Uterus (tissue), 4 donors: ENCODE measurements around the gene CPEB3. TPM values are rescaled to one million over a fixed set of nuclear protein-coding genes. Genes with fewer than 3 reads are reported as not detected.
"Not testable (repeated sequence)": the region's sequence is repeated elsewhere in the genome, so short reads cannot be mapped to it uniquely, and the experiment has no call there.

Experiments
- DNase-seq, 2 donors: peaks; one replicate each; pipeline ENCODE4 v3.0.0-alpha.2; 2019 to 2020
- H3K27ac ChIP-seq, 2 donors: fragments of 200-600 bp; sonication (generic); 1 replicate in 1 of 2; 2 replicates in 1 of 2; pipeline ENCODE4 v1.5.1; 2016 to 2018
- H3K27me3 ChIP-seq, 2 donors: fragments of 200-600 bp; sonication (generic); one replicate each; pipeline ENCODE4 v1.5.1; 2018 to 2019; ENCODE audit warnings: control low read depth in 1 of 2
- H3K36me3 ChIP-seq, 2 donors: fragments of 200-600 bp; sonication (generic); one replicate each; pipeline ENCODE4 v1.5.1; 2019; ENCODE audit warnings: control low read depth in 1 of 2
- H3K4me1 ChIP-seq, 2 donors: fragments of 200-600 bp; sonication (generic); one replicate each; pipeline ENCODE4 v1.5.1; 2018 to 2019; ENCODE audit warnings: control low read depth in 1 of 2
- H3K4me3 ChIP-seq, 2 donors: fragments of 200-600 bp; sonication (generic); 1 replicate in 1 of 2; 2 replicates in 1 of 2; pipeline ENCODE4 v1.5.1; 2018 to 2019; ENCODE audit warnings: mild to moderate bottlenecking in 1 of 2
- H3K9me3 ChIP-seq, 2 donors: fragments of 200-600 bp; sonication (generic); one replicate each; pipeline ENCODE4 v1.5.1; 2019; ENCODE audit warnings: control low read depth in 1 of 2
- POLR2A ChIP-seq, 2 donors: fragments of 450-650 bp; IDR thresholded peaks; one replicate each; pipeline ENCODE4 v1.6.1; 2016; ENCODE audit warnings: antibody characterized with exemption in 2 of 2, mild to moderate bottlenecking in 1 of 2, moderate library complexity in 1 of 2
- intact Hi-C: fragments of 100-400 bp; cut with DNase I; formaldehyde crosslinking; loops from one replicate; pipeline ENCODE4 v1.15.1; 2023; ENCODE audit warnings: low total_unique reads
- total RNA-seq, 4 donors: library from RNA; depleted of rRNA in 3 of 4; stranded (reverse); fragments of >200 nt in 3 of 4; gene quantifications; one replicate each; pipeline versions ENCODE4 v1.1.0 to v1.2.4, GENCODE V29; 2014 to 2023
- TF ChIP-seq, protein P1 (sequence below), 4 experiments: fragments of 200-600 bp in 2 of 4; fragments of 450-650 bp in 2 of 4; sonication (generic) in 2 of 4; IDR thresholded peaks; one replicate each; pipeline ENCODE4 v1.5.1; 2016 to 2019; ENCODE audit warnings: antibody characterized with exemption in 4 of 4, mild to moderate bottlenecking in 2 of 4, moderate library complexity in 1 of 4
- donor health status: DM: yes; HTN: yes; CAD: no.

CPEB3 gene
- total RNA-seq, 4 donors from 2014 or later = 2.6 to 5.4 (median 3.7) TPM

DNA sequence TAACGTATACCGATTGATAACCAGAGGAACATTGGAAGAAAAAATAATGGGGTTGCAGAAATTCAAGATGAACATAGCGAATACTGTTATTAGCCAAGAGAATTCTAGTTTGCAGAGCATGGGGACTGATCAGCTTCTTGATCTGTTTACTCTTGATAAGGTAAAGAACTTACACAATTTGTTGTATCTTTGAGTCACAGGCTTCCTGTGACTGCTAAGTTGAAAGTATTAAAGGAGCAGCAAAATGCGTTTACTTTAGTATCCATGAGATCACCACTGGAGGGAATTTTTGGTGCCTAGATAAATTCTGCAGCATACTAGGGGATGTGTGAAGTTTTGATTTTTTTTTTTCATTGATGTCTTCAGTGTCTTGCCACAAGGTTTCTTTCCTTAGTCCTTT, 263.7 kb downstream of the CPEB3 start:
- H3K36me3 ChIP-seq = peaks cover 0 to 3% of the 10 kb centered on the region in 2 donors
- H3K27me3 ChIP-seq = no peaks in the 10 kb centered on the region
- no peaks in the 10 kb centered on the region for H3K4me1 ChIP-seq
- no peak for TF ChIP-seq POLR2A (IDR thresholded peaks at IDR 0.05)
- TF ChIP-seq, protein P1, sequence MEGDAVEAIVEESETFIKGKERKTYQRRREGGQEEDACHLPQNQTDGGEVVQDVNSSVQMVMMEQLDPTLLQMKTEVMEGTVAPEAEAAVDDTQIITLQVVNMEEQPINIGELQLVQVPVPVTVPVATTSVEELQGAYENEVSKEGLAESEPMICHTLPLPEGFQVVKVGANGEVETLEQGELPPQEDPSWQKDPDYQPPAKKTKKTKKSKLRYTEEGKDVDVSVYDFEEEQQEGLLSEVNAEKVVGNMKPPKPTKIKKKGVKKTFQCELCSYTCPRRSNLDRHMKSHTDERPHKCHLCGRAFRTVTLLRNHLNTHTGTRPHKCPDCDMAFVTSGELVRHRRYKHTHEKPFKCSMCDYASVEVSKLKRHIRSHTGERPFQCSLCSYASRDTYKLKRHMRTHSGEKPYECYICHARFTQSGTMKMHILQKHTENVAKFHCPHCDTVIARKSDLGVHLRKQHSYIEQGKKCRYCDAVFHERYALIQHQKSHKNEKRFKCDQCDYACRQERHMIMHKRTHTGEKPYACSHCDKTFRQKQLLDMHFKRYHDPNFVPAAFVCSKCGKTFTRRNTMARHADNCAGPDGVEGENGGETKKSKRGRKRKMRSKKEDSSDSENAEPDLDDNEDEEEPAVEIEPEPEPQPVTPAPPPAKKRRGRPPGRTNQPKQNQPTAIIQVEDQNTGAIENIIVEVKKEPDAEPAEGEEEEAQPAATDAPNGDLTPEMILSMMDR (IDR thresholded peaks at IDR 0.05) = no peak
- no peaks in the 10 kb centered on the region for H3K9me3 ChIP-seq
- no peak overlapping the region for H3K27ac ChIP-seq
- no peak overlapping the region for H3K4me3 ChIP-seq
- intact Hi-C loops = no loop called here
- DNase-seq = no peak

DNA sequence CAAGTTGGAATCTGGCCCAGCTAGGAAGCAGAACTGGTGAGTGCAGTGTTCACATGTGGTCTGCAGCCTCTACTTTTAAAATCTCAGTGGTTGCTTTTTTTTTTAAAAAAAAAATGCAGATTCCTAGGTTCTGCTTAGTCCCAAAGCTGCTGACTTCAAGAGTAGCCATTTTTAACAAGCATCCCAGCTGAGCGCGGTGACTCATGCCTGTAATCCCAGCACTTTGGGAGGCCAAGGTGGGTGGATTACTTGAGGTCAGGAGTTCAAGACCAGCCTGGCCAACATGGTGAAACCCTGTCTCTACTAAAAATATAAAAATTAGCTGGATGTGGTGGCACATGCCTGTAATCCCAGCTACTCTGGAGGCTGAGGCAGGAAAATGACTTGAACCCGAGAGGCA, 265.5 kb downstream of the CPEB3 start:
- H3K27ac ChIP-seq, H3K27me3 ChIP-seq, DNase-seq, H3K4me3 ChIP-seq, H3K9me3 ChIP-seq, intact Hi-C loops, H3K36me3 ChIP-seq, H3K4me1 ChIP-seq: not testable (repeated sequence)

DNA sequence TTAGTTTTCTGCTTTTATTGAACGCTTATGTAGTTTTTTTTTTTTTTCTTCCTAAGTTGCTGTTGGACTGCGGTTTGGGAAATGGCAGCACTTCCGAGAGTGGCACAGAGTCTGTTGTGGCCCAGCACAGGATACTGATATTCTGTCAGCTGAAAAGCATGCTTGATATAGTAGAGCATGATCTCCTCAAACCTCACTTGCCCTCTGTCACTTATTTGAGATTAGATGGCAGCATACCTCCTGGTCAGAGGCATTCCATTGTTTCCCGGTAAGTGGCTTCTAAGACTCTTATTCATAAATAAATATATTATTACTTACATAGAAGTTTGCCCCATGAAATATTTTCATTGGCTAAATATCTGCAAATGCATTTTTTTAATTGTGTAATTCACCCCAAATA, 266.2 kb downstream of the CPEB3 start:
- Histone ChIP-seq H3K4me1 (no peaks in the 10 kb centered on the region), H3K36me3 (peaks cover 0 to 3% of the 10 kb centered on the region in 2 donors), H3K27ac (no peak overlapping the region), H3K9me3 (no peaks in the 10 kb centered on the region), H3K27me3 (no peaks in the 10 kb centered on the region), H3K4me3 (no peak overlapping the region)
- intact Hi-C loops = no loop called here
- TF ChIP-seq POLR2A (IDR thresholded peaks at IDR 0.05) = no peak
- TF ChIP-seq, protein P1 (IDR thresholded peaks at IDR 0.05) = no peak
- no peak for DNase-seq

DNA sequence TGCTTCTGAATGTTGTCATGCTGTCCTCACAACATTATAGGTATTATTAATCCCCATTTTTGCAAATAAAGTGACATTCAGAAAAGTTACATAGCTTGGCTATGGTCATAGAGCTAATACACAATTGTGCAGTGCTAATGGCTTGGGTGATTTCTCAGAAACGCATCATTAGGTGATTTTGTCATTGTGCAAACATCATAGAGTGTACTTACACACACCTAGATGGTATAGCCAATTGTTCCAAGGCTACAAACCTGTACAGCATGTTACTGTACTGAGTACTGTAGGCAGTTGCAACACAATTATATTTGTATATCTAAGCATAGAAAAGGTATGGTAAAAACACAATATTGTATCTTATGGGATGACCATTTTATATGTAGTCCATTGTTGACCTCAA, 276.3 kb downstream of the CPEB3 start:
- no peak for DNase-seq
- no peak for TF ChIP-seq POLR2A (IDR thresholded peaks at IDR 0.05)
- TF ChIP-seq, protein P1 (IDR thresholded peaks at IDR 0.05) = no peak
- H3K27ac ChIP-seq = no peak overlapping the region
- no peak overlapping the region for H3K4me3 ChIP-seq
- intact Hi-C loops = no loop called here
- H3K36me3 ChIP-seq = no peaks in the 10 kb centered on the region
- H3K4me1 ChIP-seq = no peaks in the 10 kb centered on the region
- H3K9me3 ChIP-seq = no peaks in the 10 kb centered on the region
- no peaks in the 10 kb centered on the region for H3K27me3 ChIP-seq

DNA sequence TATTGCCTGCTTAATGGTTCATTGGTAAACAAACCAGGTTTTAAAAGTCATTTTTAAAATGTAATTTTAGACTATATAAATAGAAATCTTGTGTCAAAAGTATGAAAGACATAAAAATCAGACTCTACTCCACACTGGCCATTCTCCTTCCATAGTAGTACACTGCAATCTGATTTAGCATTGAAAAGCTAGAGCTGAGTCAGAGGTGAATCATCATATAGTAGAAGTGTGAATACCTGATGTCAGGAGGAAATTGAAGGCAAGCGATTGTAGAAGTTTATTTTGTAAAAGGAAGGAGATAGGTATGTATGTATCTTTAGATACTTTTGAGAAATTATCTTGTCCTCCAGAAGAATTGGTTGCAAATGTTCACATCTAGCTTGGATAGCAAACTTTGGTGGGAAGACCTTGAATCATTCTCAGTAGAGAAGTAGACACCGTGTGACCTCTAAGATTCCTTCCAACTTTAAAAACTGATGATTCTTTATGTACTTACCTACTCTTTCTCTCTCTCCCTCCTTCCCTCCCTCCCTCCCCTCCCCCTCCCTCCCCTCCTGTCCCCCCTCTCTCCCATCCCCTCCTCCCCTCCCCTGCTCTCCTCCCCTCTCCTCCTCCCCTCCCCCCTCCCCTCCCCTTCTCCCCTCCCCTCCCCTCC, 279.2 kb downstream of the CPEB3 start:
- TF ChIP-seq, protein P1 (IDR thresholded peaks at IDR 0.05) = no peak
- no peak for TF ChIP-seq POLR2A (IDR thresholded peaks at IDR 0.05)
- no peak for DNase-seq
- Histone ChIP-seq H3K9me3 (no peaks in the 10 kb centered on the region), H3K36me3 (no peaks in the 10 kb centered on the region), H3K27me3 (no peaks in the 10 kb centered on the region), H3K27ac (no peak overlapping the region), H3K4me1 (no peaks in the 10 kb centered on the region), H3K4me3 (no peak overlapping the region)
- intact Hi-C loops = no loop called here
